GM20000 (cell line): ENCODE results near the gene GID4.

ENCODE experiments used
- DNase-seq: peaks from one replicate; pipeline ENCODE4 v3.0.0; 2012; ENCODE audit warnings: low spot score
- CTCF ChIP-seq: IDR thresholded peaks from 2 replicates; pipeline ENCODE4 v1.5.1; 2012; ENCODE audit warnings: mild to moderate bottlenecking, control low read depth; ENCODE audit errors: extremely low read depth, missing control alignments

The GID4 gene

DNA sequence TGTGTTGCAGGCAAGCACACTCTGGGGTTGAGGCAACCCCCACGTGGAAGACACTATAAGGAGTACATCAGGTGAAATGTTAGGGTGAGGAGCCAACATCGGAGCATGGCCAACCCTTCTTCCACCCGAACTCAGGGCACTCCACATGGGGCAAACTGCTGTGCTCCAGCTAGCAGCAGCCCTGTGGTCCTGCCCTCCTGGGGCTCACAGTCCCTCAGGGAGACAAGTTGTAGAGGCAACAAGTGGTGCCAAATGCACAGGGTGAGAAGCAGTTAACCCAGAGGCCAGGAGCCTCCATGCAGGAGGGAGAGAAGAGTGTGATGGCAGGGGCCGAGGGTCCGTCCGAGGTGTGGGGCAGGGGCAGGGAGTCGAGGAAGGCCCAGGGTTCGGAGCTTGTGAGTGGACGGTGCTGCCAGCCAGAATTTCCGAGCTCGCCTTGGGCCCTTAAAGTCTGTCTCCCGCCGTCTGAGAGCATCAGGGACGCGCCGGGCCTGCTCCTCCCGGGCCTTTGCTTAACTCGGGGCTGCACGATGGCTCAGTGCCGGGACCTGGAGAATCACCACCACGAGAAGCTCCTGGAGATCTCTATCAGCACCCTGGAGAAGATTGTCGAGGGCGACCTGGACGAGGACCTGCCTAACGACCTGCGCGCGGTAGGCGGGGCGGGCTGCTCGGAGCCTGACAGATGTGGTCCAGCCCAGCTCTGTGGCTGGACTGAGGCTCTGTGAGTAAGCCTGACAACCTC, 32.5 kb upstream of the GID4 start:
- DNase-seq, result no peak
- no peak for TF ChIP-seq CTCF

DNA sequence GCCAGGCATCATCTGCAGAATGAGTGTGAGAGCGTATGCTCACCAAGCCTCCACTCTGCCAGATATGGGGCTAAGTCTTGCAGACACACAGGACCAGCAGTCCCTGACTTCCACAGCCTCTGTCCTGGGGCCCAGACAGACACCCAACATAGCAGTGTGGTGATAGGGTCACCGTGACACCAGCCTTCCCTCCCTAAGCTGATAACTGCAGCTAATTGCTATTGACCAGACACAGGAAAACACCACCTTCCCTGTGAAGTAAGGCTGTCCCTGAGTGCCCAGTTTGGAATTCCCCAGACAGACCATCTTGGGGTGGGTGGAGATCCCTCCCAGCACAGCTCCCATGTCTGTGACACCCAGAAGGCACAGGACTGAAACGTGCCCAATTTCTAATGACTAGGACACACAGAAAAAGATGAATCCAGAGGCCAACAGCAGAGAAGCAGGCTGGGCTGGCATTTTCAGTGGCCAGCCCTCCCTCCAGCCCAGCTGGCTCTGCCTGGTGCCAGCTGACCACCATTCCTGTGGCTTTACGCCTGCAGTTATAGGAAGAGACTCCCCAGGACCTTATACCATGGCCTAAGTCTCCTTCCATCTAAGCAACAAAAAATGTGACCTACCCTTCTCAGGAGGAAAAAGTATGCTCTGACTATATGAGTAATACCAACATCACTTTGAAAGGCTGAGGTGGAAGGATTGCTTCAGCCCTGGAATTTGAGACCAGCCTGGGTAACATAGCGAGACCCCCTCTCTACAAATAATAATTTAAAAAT, 30.5 kb upstream of the GID4 start:
- no peak for TF ChIP-seq CTCF

GRCh38 chr17:18009609-18010420, 29.4 kb upstream of the GID4 start:
- no peak for DNase-seq
- TF ChIP-seq CTCF, result no peak

More for the DNA sequence above, 30.5 kb upstream of the GID4 start:
- no peak for DNase-seq

DNA sequence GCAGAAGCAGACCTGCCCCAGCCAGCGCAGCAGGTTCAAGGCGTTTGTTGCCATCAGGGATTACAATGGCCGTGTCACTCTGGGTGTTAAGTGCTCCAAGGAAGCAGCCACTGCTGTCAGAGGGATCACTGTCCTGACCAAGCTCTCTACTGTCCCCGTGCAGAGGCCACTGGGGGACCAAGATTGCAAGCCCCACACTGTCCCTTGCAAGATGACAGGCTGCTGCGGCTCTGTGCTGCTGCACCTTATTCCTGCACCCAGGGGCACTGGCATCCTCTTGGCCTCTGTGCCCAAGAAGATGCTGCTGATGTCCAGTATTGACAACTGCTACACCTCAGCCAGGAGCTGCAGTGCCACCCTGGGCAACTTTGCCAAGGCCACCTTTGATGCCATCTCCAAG, 27.9 kb upstream of the GID4 start:
- no peak for DNase-seq

DNA sequence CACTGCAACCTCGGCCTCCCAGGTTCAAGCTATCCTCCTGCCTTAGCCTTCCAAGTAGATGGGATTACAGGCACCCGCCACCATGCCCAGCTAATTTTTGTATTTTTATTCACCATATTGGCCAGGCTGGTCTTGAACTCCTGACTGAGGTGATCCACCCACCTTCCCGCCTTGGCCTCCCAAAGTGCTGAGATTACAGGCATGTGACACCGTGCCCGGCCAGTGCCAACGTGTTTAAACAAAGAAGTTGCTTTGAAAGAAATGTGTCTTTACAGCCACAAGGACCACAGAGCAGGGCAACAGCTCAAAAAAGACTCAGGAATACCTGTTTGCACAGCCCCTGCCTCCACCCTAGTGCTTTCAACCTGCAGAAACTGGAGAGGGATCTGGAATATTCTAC, 25.2 kb upstream of the GID4 start:
- no peak for DNase-seq
- no peak for TF ChIP-seq CTCF

More for the DNA sequence above, 27.9 kb upstream of the GID4 start:
- no peak for TF ChIP-seq CTCF

DNA sequence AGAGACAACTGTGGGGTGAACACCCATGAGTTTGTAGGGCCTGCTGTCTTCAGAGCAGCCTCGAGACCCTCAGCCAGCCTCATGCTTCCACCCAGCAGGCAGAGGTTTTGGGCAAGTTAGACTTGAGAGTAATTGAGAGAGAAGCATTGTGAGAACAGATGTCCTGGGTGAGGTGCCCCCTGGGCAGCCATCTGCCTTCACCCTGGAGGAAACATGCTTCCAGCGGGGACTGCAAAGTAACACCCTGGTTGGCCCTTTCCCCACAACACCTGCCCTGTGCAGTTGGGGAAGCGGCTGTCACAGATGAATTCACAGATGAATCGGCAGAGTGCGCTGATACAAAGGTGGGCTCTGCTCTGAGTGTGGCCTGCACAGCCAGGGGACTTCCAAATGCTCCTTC, 23.6 kb upstream of the GID4 start:
- no peak for TF ChIP-seq CTCF
- DNase-seq, result no peak

DNA sequence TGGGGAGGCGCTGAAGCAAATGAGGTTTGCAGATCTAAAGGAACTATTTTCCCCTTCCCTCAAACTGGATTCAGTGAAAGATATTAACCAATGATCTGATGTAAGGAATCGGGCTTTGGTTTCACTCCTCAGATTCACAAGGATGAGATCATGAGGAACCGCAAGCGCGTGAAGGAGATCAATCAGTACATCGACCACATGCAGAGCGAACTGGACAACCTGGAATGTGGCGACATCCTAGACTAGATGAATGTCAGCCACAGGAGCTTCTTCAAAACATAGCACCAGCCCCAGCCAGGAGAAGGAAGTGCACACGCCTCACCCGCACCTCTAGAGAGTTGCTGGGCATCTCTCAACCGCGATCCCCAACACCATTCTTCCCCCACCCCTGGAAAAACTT, 22.8 kb upstream of the GID4 start:
- DNase-seq, result no peak
- TF ChIP-seq CTCF, result no peak
